PC-9 (cell line): ENCODE measurements around the gene CPED1.

Source experiments
- EZH2 ChIP-seq: fragments of 200-600 bp; sonication (generic); IDR thresholded peaks from 2 replicates; pipeline ENCODE4 v1.8.0; 2017; ENCODE audit warnings: antibody characterized with exemption, low read depth
- TF ChIP-seq, protein P1 (sequence below): fragments of 200-600 bp; sonication (generic); conservative IDR thresholded peaks from 2 replicates; pipeline ENCODE4 v1.6.1; 2017; ENCODE audit warnings: mixed run types, antibody characterized with exemption, mild to moderate bottlenecking, moderate library complexity

DNA sequence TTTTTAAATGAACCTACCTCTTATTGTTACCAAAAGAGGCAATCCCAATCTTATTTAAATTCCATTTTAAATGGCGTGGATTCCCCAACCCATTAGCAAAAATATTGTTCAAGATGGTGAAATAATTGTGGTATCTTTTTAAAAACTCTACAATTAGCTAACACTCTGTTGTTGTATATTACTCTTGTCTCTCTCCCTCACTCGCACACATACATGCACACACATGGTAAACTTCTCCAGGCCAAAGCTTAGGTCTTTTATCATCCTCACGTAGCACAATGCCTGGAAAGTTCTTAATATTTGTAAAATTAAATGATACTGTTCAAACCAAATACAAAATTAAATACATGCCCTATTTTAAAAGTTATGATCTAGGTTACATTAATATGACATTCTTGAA is 171.0 kb downstream of the CPED1 start:
- TF ChIP-seq, protein P1, sequence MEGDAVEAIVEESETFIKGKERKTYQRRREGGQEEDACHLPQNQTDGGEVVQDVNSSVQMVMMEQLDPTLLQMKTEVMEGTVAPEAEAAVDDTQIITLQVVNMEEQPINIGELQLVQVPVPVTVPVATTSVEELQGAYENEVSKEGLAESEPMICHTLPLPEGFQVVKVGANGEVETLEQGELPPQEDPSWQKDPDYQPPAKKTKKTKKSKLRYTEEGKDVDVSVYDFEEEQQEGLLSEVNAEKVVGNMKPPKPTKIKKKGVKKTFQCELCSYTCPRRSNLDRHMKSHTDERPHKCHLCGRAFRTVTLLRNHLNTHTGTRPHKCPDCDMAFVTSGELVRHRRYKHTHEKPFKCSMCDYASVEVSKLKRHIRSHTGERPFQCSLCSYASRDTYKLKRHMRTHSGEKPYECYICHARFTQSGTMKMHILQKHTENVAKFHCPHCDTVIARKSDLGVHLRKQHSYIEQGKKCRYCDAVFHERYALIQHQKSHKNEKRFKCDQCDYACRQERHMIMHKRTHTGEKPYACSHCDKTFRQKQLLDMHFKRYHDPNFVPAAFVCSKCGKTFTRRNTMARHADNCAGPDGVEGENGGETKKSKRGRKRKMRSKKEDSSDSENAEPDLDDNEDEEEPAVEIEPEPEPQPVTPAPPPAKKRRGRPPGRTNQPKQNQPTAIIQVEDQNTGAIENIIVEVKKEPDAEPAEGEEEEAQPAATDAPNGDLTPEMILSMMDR, result no peak
- no peak for TF ChIP-seq EZH2
